Osteoblast (primary cell): ENCODE data around the gene RNF44. TPM values are rescaled to one million over a fixed set of nuclear protein-coding genes. Genes with fewer than 3 reads are reported as not detected.

Experiments
- DNase-seq: peaks from one replicate; pipeline ENCODE4 v3.0.0; 2011; ENCODE audit warnings: low spot score, mixed read lengths; ENCODE audit not compliant: insufficient read length; ENCODE audit errors: missing footprints
- H2AFZ ChIP-seq: 2 replicates; pipeline ENCODE4 v1.6.0; 2011; ENCODE audit warnings: mild to moderate bottlenecking, low read length
- H3K27ac ChIP-seq: 2 replicates; pipeline ENCODE4 v1.5.1; 2011; ENCODE audit warnings: mild to moderate bottlenecking, low read depth, low read length, moderate library complexity
- H3K27me3 ChIP-seq: 2 replicates; pipeline ENCODE4 v1.6.0; 2012; ENCODE audit warnings: mild to moderate bottlenecking, control low read depth, inconsistent platforms, low read length, moderate library complexity; ENCODE audit not compliant: insufficient read depth
- H3K36me3 ChIP-seq: 2 replicates; pipeline ENCODE4 v1.5.1; 2011; ENCODE audit warnings: mild to moderate bottlenecking, low read length, control low read depth, moderate library complexity; ENCODE audit not compliant: insufficient read depth
- H3K4me1 ChIP-seq: 2 replicates; pipeline ENCODE4 v1.5.1; 2011; ENCODE audit warnings: mild to moderate bottlenecking, low read length, control low read depth, moderate library complexity; ENCODE audit not compliant: insufficient read depth
- H3K4me2 ChIP-seq: 2 replicates; pipeline ENCODE4 v1.6.0; 2011; ENCODE audit warnings: mild to moderate bottlenecking, low read length; ENCODE audit not compliant: insufficient read depth
- H3K4me3 ChIP-seq: fragments of 200-600 bp; sonication (generic); 3 replicates; pipeline ENCODE4 v1.5.1; 2012; ENCODE audit warnings: mild to moderate bottlenecking, low read length, inconsistent platforms; ENCODE audit not compliant: insufficient read depth
- H3K79me2 ChIP-seq: 2 replicates; pipeline ENCODE4 v1.6.0; 2012; ENCODE audit warnings: mild to moderate bottlenecking, low read length, control low read depth, inconsistent platforms; ENCODE audit not compliant: insufficient read depth
- H3K9me3 ChIP-seq: 2 replicates; pipeline ENCODE4 v1.5.1; 2011; ENCODE audit warnings: low read depth, low read length, control low read depth
- H4K20me1 ChIP-seq: 2 replicates; pipeline ENCODE4 v1.6.0; 2012; ENCODE audit warnings: mild to moderate bottlenecking, low read length, control low read depth; ENCODE audit not compliant: insufficient read depth
- CTCF ChIP-seq: IDR thresholded peaks from 2 replicates; pipeline ENCODE4 v1.5.1; 2011; ENCODE audit warnings: mild to moderate bottlenecking, low read depth, low read length, moderate library complexity; ENCODE audit errors: extremely low read depth
- total RNA-seq: library from RNA; depleted of rRNA; stranded (reverse); fragments of >200 nt; gene quantifications from 2 replicates; pipeline ENCODE4 v1.2.3, GENCODE V29; 2012

RNF44 gene
- total RNA-seq, 1 donor, result 5.4 TPM

- H4K20me1 ChIP-seq, result peaks cover 34% of the 10 kb centered on the region
- H3K4me1 ChIP-seq, result peaks cover 8% of the 10 kb centered on the region
- peaks cover 28% of the 10 kb centered on the region for H3K36me3 ChIP-seq
- peaks cover 34% of the 10 kb centered on the region for H3K79me2 ChIP-seq
- H3K4me2 ChIP-seq, result no peak overlapping the region
- no peak overlapping the region for H3K27ac ChIP-seq
- H3K9me3 ChIP-seq, result no peaks in the 10 kb centered on the region
- no peak overlapping the region for H3K4me3 ChIP-seq
- no peak for TF ChIP-seq CTCF
- H3K27me3 ChIP-seq, result no peaks in the 10 kb centered on the region
- DNase-seq, result peak; percentile 29
- H2AFZ ChIP-seq, result no peak overlapping the region
Measured at GRCh38 chr5:176530393-176530982, 6.7 kb downstream of the RNF44 start.

- peak; percentile 84 for DNase-seq
- no peak overlapping the region for H3K4me3 ChIP-seq
- no peak overlapping the region for H3K27ac ChIP-seq
- H3K4me2 ChIP-seq, result no peak overlapping the region
- H3K27me3 ChIP-seq, result no peaks in the 10 kb centered on the region
- no peak overlapping the region for H2AFZ ChIP-seq
- peaks cover 27% of the 10 kb centered on the region for H4K20me1 ChIP-seq
- peaks cover 28% of the 10 kb centered on the region for H3K36me3 ChIP-seq
- H3K79me2 ChIP-seq, result peaks cover 27% of the 10 kb centered on the region
- H3K4me1 ChIP-seq, result peaks cover 4% of the 10 kb centered on the region
- TF ChIP-seq CTCF, result no peak
- H3K9me3 ChIP-seq, result no peaks in the 10 kb centered on the region
Measured at GRCh38 chr5:176529741-176530141, 7.5 kb downstream of the RNF44 start.

GRCh38 chr5:176529116-176529740 is 8.0 kb downstream of the RNF44 start:
- Histone ChIP-seq H3K27me3 (no peaks in the 10 kb centered on the region), H2AFZ (no peak overlapping the region)
- TF ChIP-seq CTCF, result no peak

GRCh38 chr5:176528761-176529115 is 8.5 kb downstream of the RNF44 start:
- Histone ChIP-seq H4K20me1 (peaks cover 18% of the 10 kb centered on the region), H3K4me3 (no peak overlapping the region), H3K4me1 (peaks cover 4% of the 10 kb centered on the region), H2AFZ (no peak overlapping the region), H3K79me2 (peaks cover 17% of the 10 kb centered on the region), H3K36me3 (peaks cover 28% of the 10 kb centered on the region), H3K27me3 (no peaks in the 10 kb centered on the region), H3K4me2 (no peak overlapping the region), H3K9me3 (no peaks in the 10 kb centered on the region), H3K27ac (no peak overlapping the region)
- no peak for TF ChIP-seq CTCF
- peak; percentile 55 for DNase-seq

More at GRCh38 chr5:176529116-176529740, 8.0 kb downstream of the RNF44 start:
- H3K4me1 ChIP-seq, result peaks cover 4% of the 10 kb centered on the region
- H3K36me3 ChIP-seq, result peaks cover 28% of the 10 kb centered on the region
- no peaks in the 10 kb centered on the region for H3K9me3 ChIP-seq
- H4K20me1 ChIP-seq, result peaks cover 23% of the 10 kb centered on the region
- no peak overlapping the region for H3K4me2 ChIP-seq
- DNase-seq, result peak; percentile 68
- no peak overlapping the region for H3K4me3 ChIP-seq
- H3K27ac ChIP-seq, result no peak overlapping the region
- peaks cover 21% of the 10 kb centered on the region for H3K79me2 ChIP-seq
